Measurements from ENCODE around the gene C10orf71.

The C10orf71 gene

DNA sequence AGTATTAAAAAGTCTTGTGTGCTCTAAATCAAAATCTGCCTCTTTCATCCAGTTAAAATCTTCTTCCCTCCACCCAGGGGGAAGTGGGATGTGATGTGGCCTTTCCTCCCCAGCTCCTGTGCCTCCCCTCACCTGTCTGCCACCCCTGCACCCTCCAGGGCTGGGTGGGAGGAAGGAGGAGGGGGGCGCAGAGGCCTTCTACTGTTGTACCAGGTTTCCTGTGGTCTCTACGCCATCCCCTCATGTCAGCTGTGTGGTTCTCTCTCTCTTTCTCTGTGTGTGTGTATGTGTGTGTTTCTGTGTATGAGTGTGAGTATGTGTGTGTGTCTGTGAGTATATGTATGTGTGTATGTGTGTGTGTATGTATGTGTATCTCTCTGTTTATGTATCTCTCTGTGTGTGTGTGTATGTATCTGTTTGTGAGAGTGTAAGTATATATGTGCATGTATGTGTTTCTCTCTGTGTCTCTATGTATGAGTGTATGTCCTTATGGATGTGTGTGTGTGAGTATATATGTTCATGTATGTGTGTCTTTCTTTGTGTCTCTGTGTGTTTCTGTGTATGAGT is 45.5 kb upstream of the C10orf71 start:
- no peak for TF ChIP-seq TOX (CRISPR knock-in tag; IDR thresholded peaks at IDR 0.05; ENCODE audit: borderline replicate concordance)
- no peak for TF ChIP-seq SNAI2 (CRISPR knock-in tag; IDR thresholded peaks at IDR 0.05)
- TF ChIP-seq, protein P1, sequence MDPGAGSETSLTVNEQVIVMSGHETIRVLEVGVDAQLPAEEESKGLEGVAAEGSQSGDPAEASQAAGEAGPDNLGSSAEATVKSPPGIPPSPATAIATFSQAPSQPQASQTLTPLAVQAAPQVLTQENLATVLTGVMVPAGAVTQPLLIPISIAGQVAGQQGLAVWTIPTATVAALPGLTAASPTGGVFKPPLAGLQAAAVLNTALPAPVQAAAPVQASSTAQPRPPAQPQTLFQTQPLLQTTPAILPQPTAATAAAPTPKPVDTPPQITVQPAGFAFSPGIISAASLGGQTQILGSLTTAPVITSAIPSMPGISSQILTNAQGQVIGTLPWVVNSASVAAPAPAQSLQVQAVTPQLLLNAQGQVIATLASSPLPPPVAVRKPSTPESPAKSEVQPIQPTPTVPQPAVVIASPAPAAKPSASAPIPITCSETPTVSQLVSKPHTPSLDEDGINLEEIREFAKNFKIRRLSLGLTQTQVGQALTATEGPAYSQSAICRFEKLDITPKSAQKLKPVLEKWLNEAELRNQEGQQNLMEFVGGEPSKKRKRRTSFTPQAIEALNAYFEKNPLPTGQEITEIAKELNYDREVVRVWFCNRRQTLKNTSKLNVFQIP (CRISPR knock-in tag; IDR thresholded peaks at IDR 0.05; ENCODE audit: borderline replicate concordance, low read depth) = no peak
- no peak for TF ChIP-seq BACH2 (CRISPR knock-in tag; IDR thresholded peaks at IDR 0.05; ENCODE audit: borderline replicate concordance)
- no peak for TF ChIP-seq PPARA (CRISPR knock-in tag; IDR thresholded peaks at IDR 0.05; ENCODE audit: borderline replicate concordance)
- TF ChIP-seq ZNF565 (CRISPR knock-in tag; conservative IDR thresholded peaks at IDR 0.05; ENCODE audit: low read depth) = no peak
- no peak for TF ChIP-seq ZNF70 (CRISPR knock-in tag; IDR thresholded peaks at IDR 0.05)
- no peak for TF ChIP-seq ESRRG (CRISPR knock-in tag; IDR thresholded peaks at IDR 0.05)
- TF ChIP-seq, protein P2, sequence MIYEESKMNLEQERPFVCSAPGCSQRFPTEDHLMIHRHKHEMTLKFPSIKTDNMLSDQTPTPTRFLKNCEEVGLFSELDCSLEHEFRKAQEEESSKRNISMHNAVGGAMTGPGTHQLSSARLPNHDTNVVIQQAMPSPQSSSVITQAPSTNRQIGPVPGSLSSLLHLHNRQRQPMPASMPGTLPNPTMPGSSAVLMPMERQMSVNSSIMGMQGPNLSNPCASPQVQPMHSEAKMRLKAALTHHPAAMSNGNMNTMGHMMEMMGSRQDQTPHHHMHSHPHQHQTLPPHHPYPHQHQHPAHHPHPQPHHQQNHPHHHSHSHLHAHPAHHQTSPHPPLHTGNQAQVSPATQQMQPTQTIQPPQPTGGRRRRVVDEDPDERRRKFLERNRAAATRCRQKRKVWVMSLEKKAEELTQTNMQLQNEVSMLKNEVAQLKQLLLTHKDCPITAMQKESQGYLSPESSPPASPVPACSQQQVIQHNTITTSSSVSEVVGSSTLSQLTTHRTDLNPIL (CRISPR knock-in tag; IDR thresholded peaks at IDR 0.05; ENCODE audit: low read depth) = no peak
- no peak for TF ChIP-seq GLIS3 (CRISPR knock-in tag; IDR thresholded peaks at IDR 0.05)
- TF ChIP-seq, protein P3, sequence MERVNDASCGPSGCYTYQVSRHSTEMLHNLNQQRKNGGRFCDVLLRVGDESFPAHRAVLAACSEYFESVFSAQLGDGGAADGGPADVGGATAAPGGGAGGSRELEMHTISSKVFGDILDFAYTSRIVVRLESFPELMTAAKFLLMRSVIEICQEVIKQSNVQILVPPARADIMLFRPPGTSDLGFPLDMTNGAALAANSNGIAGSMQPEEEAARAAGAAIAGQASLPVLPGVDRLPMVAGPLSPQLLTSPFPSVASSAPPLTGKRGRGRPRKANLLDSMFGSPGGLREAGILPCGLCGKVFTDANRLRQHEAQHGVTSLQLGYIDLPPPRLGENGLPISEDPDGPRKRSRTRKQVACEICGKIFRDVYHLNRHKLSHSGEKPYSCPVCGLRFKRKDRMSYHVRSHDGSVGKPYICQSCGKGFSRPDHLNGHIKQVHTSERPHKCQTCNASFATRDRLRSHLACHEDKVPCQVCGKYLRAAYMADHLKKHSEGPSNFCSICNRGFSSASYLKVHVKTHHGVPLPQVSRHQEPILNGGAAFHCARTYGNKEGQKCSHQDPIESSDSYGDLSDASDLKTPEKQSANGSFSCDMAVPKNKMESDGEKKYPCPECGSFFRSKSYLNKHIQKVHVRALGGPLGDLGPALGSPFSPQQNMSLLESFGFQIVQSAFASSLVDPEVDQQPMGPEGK (CRISPR knock-in tag; IDR thresholded peaks at IDR 0.05; ENCODE audit: borderline replicate concordance) = no peak
- no peak for TF ChIP-seq ZFP30 (CRISPR knock-in tag; IDR thresholded peaks at IDR 0.05)
- TF ChIP-seq, protein P4, sequence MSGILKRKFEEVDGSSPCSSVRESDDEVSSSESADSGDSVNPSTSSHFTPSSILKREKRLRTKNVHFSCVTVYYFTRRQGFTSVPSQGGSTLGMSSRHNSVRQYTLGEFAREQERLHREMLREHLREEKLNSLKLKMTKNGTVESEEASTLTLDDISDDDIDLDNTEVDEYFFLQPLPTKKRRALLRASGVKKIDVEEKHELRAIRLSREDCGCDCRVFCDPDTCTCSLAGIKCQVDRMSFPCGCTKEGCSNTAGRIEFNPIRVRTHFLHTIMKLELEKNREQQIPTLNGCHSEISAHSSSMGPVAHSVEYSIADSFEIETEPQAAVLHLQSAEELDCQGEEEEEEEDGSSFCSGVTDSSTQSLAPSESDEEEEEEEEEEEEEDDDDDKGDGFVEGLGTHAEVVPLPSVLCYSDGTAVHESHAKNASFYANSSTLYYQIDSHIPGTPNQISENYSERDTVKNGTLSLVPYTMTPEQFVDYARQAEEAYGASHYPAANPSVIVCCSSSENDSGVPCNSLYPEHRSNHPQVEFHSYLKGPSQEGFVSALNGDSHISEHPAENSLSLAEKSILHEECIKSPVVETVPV (CRISPR knock-in tag; IDR thresholded peaks at IDR 0.05) = no peak
- no peak for ATAC-seq

DNA sequence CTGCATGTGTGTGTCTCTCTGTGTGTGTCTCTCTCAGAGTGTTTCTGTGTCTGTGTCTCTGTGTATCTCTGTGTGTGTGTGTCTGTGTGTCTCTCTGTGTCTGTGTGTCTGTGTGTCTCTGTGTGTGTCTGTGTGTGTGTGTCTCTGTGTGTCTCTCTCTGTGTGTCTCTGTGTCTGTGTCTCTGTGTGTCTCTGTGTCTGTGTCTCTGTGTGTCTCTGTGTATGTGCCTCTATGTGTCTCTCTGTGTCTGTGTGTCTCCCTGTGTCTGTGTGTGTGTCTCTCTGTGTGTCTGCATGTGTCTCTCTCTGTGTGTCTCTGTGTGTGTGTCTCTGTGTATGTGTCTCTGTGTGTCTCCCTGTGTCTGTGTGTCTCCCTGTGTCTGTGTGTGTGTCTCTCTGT is 44.8 kb upstream of the C10orf71 start:
- TF ChIP-seq, protein P3 (CRISPR knock-in tag; IDR thresholded peaks at IDR 0.05; ENCODE audit: borderline replicate concordance) = no peak
- TF ChIP-seq ZFP30 (CRISPR knock-in tag; IDR thresholded peaks at IDR 0.05) (no peak), TCF4 (CRISPR knock-in tag; IDR thresholded peaks at IDR 0.05; ENCODE audit: borderline replicate concordance) (no peak), RARB (CRISPR knock-in tag; IDR thresholded peaks at IDR 0.05) (no peak), ZC3H10 (CRISPR knock-in tag; IDR thresholded peaks at IDR 0.05) (no peak), ZNF8 (CRISPR knock-in tag; IDR thresholded peaks at IDR 0.05) (no peak), ZFP3 (CRISPR knock-in tag; IDR thresholded peaks at IDR 0.05) (no peak), OSR1 (CRISPR knock-in tag; IDR thresholded peaks at IDR 0.05) (no peak), BACH2 (CRISPR knock-in tag; IDR thresholded peaks at IDR 0.05; ENCODE audit: borderline replicate concordance) (no peak), ARNTL (CRISPR knock-in tag; IDR thresholded peaks at IDR 0.05; ENCODE audit: borderline replicate concordance, low read depth) (no peak)
- TF ChIP-seq, protein P5, sequence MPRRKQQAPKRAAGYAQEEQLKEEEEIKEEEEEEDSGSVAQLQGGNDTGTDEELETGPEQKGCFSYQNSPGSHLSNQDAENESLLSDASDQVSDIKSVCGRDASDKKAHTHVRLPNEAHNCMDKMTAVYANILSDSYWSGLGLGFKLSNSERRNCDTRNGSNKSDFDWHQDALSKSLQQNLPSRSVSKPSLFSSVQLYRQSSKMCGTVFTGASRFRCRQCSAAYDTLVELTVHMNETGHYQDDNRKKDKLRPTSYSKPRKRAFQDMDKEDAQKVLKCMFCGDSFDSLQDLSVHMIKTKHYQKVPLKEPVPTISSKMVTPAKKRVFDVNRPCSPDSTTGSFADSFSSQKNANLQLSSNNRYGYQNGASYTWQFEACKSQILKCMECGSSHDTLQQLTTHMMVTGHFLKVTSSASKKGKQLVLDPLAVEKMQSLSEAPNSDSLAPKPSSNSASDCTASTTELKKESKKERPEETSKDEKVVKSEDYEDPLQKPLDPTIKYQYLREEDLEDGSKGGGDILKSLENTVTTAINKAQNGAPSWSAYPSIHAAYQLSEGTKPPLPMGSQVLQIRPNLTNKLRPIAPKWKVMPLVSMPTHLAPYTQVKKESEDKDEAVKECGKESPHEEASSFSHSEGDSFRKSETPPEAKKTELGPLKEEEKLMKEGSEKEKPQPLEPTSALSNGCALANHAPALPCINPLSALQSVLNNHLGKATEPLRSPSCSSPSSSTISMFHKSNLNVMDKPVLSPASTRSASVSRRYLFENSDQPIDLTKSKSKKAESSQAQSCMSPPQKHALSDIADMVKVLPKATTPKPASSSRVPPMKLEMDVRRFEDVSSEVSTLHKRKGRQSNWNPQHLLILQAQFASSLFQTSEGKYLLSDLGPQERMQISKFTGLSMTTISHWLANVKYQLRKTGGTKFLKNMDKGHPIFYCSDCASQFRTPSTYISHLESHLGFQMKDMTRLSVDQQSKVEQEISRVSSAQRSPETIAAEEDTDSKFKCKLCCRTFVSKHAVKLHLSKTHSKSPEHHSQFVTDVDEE (CRISPR knock-in tag; IDR thresholded peaks at IDR 0.05) = no peak
- TF ChIP-seq, protein P4 (CRISPR knock-in tag; IDR thresholded peaks at IDR 0.05) = no peak
- no peak for ATAC-seq

Measured in SK-N-SH treated with all-trans-retinoic acid at 6 μM for 48 hours (cell line).